Measurements from ENCODE around the gene MCTP2. TPM values are rescaled to one million over a fixed set of nuclear protein-coding genes. Genes with fewer than 3 reads are reported as not detected.
A peak's percentile ranks its signal among the peaks of the same experiment; 100 is the strongest.

The MCTP2 gene
- polyA plus RNA-seq, 3 donors, result 2.4 to 7.4 (median 7.3) TPM

DNA sequence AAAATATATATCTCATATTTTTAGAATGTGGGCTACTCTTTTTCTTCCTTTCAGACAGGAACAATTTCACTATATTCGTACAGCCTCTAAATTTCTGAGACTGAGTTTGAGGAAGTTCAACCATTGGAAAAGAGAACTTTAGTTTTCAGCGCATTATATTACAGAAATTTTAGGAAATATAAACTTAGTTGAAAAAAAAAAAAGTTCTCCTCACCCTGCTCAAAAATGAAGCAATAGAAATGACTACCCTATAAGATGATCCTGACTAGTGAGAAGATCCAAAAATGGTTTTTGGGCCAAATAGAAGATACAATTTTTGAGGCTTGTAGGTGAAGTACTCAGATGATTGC lies 139.6 kb downstream of the MCTP2 start:
- Histone ChIP-seq H3K79me2 (ENCODE audit: insufficient read depth, low read length) (no peaks in the 10 kb centered on the region), H3K9ac (ENCODE audit: insufficient read depth, low read length, poor library complexity, severe bottlenecking) (no peak overlapping the region), H3K27ac (ENCODE audit: low read depth in 1 of 2, low read length in 2 of 2) (peak overlapping the region; percentile 28 to 86), H3K4me3 (replicated peaks in 1 of 3; ENCODE audit: low read depth in 2 of 3, low read length in 3 of 3) (no peak overlapping the region), H2AFZ (ENCODE audit: insufficient read depth, low read depth, low read length, poor library complexity, severe bottlenecking) (no peak overlapping the region), H3K4me1 (ENCODE audit: control insufficient read depth in 1 of 2, insufficient read depth in 2 of 2, low read length in 2 of 2) (peaks cover 18 to 22% of the 10 kb centered on the region in 2 donors), H3K9me3 (replicated peaks in 1 of 2; ENCODE audit: control insufficient read depth in 1 of 2, insufficient read depth in 1 of 2, low read length in 2 of 2) (no peaks in the 10 kb centered on the region), H3K4me2 (replicated peaks; ENCODE audit: extremely low read depth, low read length, poor library complexity, severe bottlenecking) (peak overlapping the region; percentile 22), H3K36me3 (replicated peaks in 1 of 2; ENCODE audit: control insufficient read depth in 1 of 2, insufficient read depth in 2 of 2, low read length in 2 of 2) (peaks cover 0 to 25% of the 10 kb centered on the region in 2 donors), H4K20me1 (ENCODE audit: insufficient read depth, low read length) (no peaks in the 10 kb centered on the region), H3K27me3 (ENCODE audit: control insufficient read depth in 2 of 2, insufficient read depth in 2 of 2, low read length in 2 of 2) (no peaks in the 10 kb centered on the region)
- TF ChIP-seq, protein P1, sequence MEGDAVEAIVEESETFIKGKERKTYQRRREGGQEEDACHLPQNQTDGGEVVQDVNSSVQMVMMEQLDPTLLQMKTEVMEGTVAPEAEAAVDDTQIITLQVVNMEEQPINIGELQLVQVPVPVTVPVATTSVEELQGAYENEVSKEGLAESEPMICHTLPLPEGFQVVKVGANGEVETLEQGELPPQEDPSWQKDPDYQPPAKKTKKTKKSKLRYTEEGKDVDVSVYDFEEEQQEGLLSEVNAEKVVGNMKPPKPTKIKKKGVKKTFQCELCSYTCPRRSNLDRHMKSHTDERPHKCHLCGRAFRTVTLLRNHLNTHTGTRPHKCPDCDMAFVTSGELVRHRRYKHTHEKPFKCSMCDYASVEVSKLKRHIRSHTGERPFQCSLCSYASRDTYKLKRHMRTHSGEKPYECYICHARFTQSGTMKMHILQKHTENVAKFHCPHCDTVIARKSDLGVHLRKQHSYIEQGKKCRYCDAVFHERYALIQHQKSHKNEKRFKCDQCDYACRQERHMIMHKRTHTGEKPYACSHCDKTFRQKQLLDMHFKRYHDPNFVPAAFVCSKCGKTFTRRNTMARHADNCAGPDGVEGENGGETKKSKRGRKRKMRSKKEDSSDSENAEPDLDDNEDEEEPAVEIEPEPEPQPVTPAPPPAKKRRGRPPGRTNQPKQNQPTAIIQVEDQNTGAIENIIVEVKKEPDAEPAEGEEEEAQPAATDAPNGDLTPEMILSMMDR (IDR thresholded peaks at IDR 0.05), result no peak
- Mint-ChIP-seq H3K4me3 (peak overlapping the region in 1 of 2 donors; percentile 39), H3K27me3 (ENCODE audit: low read depth in 3 of 3) (no peaks in the 10 kb centered on the region), H3K36me3 (peaks cover 22 to 47% of the 10 kb centered on the region in 2 donors), H3K4me1 (peaks cover 24% of the 10 kb centered on the region), H3K27ac (peak overlapping the region; percentile 85 to 96 (median 90)), H3K9me3 (peaks cover 0 to 2% (median 0%) of the 10 kb centered on the region in 7 donors)
- peak; percentile 17 to 37 (median 25) for DNase-seq
- WGBS (ENCODE audit: insufficient coverage), result no CpG with 5 or more reads among the region's 2 CpGs
- intact Hi-C loops (cut with micrococcal nuclease), result no loop called here

DNA sequence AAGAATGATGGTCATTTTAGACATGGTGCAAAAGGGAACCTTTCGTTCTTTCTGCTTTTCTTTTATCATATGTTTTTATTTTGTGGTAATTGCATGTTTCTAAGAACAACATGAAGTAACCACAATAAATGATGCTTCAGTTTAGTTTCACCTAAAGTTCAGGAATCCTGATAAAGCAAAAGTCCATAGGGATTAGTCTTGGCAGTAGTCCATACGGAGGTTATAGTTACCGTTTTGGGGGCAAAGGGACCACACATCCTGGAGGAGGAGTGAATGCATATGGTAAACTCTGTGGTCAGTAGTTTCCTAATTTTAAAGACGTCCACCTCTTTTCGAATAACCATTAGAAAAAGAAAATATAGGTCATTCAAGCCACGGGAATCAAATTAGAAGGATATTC lies 141.5 kb downstream of the MCTP2 start:
- no peak for DNase-seq
- Histone ChIP-seq H3K79me2 (ENCODE audit: insufficient read depth, low read length) (no peaks in the 10 kb centered on the region), H3K4me1 (ENCODE audit: control insufficient read depth in 1 of 2, insufficient read depth in 2 of 2, low read length in 2 of 2) (peaks cover 18 to 30% of the 10 kb centered on the region in 2 donors), H3K9ac (ENCODE audit: insufficient read depth, low read length, poor library complexity, severe bottlenecking) (no peak overlapping the region), H3K27me3 (ENCODE audit: control insufficient read depth in 2 of 2, insufficient read depth in 2 of 2, low read length in 2 of 2) (no peaks in the 10 kb centered on the region), H3K9me3 (replicated peaks in 1 of 2; ENCODE audit: control insufficient read depth in 1 of 2, insufficient read depth in 1 of 2, low read length in 2 of 2) (no peaks in the 10 kb centered on the region), H4K20me1 (ENCODE audit: insufficient read depth, low read length) (no peaks in the 10 kb centered on the region), H3K4me3 (replicated peaks in 1 of 3; ENCODE audit: low read depth in 2 of 3, low read length in 3 of 3) (no peak overlapping the region), H3K4me2 (replicated peaks; ENCODE audit: extremely low read depth, low read length, poor library complexity, severe bottlenecking) (no peak overlapping the region), H2AFZ (ENCODE audit: insufficient read depth, low read depth, low read length, poor library complexity, severe bottlenecking) (no peak overlapping the region), H3K27ac (ENCODE audit: low read depth in 1 of 2, low read length in 2 of 2) (no peak overlapping the region), H3K36me3 (replicated peaks in 1 of 2; ENCODE audit: control insufficient read depth in 1 of 2, insufficient read depth in 2 of 2, low read length in 2 of 2) (peaks cover 0 to 22% of the 10 kb centered on the region in 2 donors)
- WGBS (ENCODE audit: insufficient coverage), result 100% methylated on average over 2 of the region's 6 CpGs
- no peaks in the 10 kb centered on the region for H3K9me3 Mint-ChIP-seq
- no peak overlapping the region for H3K27ac Mint-ChIP-seq
- H3K4me1 Mint-ChIP-seq, result peaks cover 29% of the 10 kb centered on the region
- TF ChIP-seq, protein P1 (IDR thresholded peaks at IDR 0.05), result no peak
- H3K27me3 Mint-ChIP-seq (ENCODE audit: low read depth in 3 of 3), result no peaks in the 10 kb centered on the region
- intact Hi-C loops (cut with micrococcal nuclease), result no loop called here
- peaks cover 18 to 47% of the 10 kb centered on the region in 2 donors for H3K36me3 Mint-ChIP-seq
- no peak overlapping the region for H3K4me3 Mint-ChIP-seq

Data from CD14-positive monocyte (primary cell).